ENCODE results near the gene SUPT4H1.
A peak's percentile ranks its signal among the peaks of the same experiment; 100 is the strongest.
"Not testable (repeated sequence)": the region's sequence is repeated elsewhere in the genome, so short reads cannot be mapped to it uniquely, and the experiment has no call there.

SUPT4H1 gene

DNA sequence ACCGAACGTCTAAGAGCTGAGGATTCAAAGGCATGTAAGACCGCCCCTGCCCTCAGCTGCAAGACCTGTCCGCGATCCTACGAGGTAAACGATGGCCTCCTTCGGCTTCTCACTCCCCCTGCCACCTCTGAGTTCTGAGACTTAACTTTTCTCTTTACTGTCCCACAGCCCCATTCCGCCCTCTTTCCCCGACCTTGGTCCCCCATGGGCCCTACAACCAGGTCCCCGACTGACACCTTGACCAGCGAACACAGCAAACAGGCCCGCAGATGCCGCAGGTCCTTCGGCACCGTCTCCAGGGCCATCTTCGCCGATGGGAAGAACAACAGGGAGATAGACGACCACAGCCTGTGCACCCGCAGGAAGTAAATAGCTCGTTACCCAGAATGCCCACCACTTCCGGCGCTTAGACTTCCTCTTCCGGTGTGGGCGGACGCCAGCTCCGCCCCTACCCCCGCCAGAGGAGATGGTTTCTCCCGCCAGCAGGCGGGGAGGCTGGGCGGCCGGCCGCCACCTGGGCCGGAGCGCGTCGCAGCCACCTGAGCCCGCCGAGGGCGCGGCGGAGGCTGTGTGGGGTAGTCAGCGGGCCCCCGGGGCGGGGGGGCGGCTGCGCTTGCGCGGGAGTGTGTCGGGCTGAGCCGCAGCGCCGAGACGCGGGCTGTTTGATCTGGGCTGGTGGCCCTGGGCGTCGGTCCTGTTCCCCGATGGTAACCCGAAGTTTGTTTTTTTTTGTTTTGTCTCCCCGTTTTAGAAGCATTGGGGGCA is at the start of gene SUPT4H1:
SUPT4H1 (minus strand) TSS at position 371 of the 765 bp plus-strand sequence; CDS start at position 305, 66 bp downstream.
- DNase-seq = peak; percentile 95

DNA sequence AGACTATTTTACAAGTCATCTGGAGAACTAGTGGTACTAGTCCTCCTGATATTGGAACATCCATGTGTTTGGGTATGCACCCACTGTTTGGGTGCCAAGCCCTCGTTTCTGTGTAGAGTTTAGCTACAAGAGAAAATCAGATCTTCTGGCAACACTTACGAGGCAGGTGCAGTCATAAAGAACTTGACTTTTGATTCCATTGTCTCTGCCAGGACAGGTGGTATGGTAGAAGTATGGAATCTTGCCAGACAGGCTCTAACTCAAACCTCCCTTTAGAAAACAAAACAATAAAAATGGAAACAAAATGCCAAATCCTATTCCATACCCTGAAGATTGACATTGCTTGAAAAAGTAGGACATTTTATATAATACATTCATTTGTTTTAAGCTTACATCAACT is 49.3 kb upstream of the SUPT4H1 start:
- DNase-seq = no peak

DNA sequence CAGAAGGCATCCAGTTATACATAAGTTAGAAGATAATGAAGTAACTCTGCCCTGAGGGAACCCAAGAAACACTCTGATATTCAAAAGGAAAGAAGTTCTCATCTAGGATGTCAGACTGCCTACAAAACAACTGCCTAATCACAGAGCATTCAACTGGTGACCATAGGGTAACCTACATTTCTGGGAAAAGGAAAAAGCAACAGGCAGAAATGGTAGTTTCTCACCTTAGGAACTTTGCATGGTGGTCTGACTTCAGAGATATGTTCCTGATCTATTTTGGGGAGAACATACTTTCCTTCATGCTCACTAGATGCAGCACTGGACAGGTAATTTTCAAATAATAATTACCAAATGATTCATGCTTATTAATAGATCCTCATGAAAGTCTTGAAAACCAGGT is 48.8 kb upstream of the SUPT4H1 start:
- no peak for DNase-seq

DNA sequence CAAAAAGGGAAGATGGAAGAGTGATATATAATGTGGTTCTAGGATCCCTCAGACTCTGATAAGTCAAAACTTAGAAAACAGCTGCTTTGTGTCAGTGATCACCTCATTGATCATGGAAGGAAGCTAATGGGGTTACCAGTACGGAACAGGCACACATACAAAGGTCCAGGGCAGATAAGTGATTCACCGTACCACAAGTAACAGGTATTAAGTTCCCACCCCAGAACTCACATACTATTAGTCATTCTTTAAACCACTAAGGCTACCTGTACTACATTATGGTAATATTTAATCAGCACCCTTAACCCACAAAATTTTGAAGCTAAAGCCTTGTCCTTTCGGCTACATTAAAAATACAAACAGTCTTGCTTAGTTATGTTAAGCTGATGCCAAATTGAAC is 48.0 kb upstream of the SUPT4H1 start:
- no peak for DNase-seq

DNA sequence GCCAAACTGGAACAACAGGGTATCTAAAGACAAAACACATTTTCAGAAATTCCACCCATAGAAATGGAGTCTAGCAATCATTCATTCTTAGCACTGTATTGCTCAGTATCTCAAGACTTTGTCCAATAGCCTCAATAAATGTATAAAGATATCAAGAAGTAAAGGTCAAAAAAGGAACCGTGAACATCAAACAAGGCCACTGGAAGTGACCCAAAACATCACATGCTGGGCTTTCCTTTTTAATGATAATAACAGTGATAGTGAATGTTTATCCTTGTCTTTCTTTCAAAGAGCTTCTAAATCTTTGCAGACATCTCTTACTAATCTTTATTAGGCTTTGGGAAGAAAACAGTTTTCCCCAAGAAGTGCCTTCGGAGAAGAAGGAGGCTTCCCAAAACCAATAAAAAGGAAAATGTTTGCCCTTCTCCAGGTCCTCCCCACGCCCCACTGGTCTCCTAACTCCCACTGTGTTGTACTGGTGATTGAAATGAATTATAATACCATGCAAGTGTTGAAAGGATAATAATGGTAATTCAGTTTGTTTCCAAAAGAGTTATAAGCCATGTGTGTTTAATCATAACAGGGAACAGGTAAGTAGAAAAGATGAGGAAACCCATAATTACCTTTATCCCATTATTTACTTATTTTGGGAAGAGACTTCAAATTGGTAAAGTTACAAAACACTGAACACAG is 46.7 kb upstream of the SUPT4H1 start:
- DNase-seq = no peak

- not testable (repeated sequence) for DNase-seq
Measured at GRCh38 chr17:58397421-58397820, 45.4 kb upstream of the SUPT4H1 start.

DNA sequence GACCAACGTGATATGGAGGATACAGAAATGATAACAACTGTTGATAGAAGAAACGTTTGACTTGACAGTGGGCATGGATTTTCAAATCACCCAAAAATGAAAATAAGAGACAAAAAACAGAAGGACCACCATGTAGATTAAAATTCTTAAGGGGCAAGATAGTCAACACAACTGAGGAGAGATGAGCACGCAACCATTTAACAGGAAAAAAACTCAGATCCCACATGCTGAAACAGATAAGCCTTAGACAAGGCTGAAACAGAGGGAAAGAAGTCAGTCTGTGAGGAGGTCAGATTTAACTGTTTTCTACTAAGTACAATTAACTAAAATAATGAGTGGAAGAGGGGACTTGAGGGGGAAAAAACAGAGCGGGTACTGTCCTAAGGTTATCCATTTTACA is 44.2 kb upstream of the SUPT4H1 start:
- DNase-seq = no peak

- no peak for DNase-seq
Measured at GRCh38 chr17:58394534-58395223, 42.7 kb upstream of the SUPT4H1 start.

GRCh38 chr17:58391302-58391984 is 39.4 kb upstream of the SUPT4H1 start:
- DNase-seq = peak; percentile 90

- DNase-seq = no peak
Measured at GRCh38 chr17:58390884-58391283, 38.9 kb upstream of the SUPT4H1 start.

DNA sequence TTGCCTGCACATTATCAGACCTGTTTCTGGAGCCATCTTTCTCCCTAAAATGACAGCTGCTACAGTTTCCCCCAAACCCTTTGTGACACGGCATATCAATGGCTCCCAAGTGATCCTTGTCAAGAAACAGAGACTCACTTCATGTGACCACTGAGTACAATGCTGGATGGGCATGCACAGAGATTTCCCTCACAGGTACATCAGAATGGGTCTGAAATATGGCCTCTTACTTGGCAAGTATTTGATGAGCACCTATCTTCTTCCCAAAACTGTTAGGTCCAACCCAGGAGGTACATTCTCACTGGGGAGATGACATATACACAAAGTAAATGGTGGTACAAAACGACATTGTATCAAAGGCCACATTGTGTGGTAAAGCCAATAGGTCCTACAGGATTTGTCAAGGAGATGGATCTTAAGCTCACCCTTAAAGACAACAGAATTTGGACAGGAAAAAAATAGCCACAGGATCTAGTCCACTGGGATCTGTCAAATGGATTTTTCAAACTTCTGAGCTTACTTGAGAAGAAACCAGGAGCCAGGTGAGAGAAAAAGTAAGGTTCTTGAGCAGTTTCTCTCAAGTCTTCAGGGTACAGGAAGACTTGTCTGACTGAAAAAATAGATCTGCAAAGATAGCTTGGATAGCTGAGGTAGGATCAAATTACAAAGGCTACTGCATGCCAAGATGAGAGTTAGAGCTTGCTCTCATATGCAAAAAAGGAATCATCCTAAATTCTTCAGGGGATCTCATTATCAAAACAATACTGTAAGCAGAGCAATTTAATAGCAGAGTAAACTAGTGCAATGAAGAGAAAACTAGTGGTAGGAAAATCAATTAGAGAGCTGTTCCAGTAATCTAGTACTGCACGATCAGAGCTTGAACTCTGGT is 36.5 kb upstream of the SUPT4H1 start:
- no peak for DNase-seq

GRCh38 chr17:58387834-58388233 is 35.8 kb upstream of the SUPT4H1 start:
- DNase-seq = peak; percentile 20

GRCh38 chr17:58386708-58387107 is 34.7 kb upstream of the SUPT4H1 start:
- no peak for DNase-seq

DNA sequence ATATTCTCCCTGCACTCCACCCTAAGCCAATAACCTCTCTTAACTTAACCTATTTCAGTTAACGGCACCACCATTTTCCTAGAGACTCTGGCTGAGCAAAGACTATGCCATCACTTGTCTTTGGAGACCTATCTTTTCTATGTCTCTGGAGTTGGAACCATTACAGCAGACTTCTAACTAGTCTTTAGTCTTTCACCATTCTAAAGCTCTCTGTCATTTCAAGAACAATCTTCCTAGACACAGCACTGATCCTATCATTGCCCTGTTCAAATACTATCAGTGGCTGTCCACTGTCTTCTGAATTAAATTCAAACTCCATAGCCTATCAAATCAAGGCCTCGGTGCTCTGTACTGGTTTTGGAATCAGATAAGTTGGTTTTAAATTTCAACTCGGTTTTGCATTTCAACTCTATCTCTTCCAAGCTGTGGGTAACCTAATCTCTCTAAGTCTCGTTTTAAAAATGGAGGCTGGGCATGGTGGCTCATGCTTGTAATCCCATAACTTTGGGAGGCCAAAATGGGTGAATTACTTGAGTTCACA is 33.4 kb upstream of the SUPT4H1 start:
- no peak for DNase-seq

- DNase-seq = no peak
Measured at GRCh38 chr17:58384897-58385296, 32.9 kb upstream of the SUPT4H1 start.

DNA sequence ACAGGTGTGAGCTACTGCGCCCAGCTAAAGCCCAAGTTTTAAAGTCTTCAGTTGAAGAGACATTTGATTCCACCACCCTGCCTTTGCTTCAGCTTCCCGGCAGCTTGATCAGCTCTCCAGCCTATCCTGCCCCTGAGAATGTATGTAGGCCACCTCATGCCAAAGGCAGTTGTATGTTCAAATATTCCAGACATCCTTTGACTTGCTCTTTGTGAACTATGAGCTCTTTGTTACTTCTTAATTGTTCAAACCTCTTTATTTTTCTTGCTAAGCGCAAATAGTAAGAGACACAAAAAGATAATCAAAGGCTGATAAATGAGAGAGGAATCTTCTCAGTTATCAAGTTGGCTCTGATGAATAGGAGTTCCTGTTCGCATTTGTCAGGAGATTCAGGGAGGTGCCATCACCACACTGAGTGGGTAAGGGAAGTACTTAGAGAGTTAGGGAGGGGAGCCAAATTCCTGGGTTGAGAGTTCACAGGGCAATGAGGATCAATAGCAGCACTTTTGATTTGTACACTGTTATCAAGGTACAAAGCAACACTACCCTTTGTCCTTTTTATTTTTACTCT is 32.0 kb upstream of the SUPT4H1 start:
- no peak for DNase-seq

GRCh38 chr17:58382872-58383242 is 30.9 kb upstream of the SUPT4H1 start:
- DNase-seq = no peak

DNA sequence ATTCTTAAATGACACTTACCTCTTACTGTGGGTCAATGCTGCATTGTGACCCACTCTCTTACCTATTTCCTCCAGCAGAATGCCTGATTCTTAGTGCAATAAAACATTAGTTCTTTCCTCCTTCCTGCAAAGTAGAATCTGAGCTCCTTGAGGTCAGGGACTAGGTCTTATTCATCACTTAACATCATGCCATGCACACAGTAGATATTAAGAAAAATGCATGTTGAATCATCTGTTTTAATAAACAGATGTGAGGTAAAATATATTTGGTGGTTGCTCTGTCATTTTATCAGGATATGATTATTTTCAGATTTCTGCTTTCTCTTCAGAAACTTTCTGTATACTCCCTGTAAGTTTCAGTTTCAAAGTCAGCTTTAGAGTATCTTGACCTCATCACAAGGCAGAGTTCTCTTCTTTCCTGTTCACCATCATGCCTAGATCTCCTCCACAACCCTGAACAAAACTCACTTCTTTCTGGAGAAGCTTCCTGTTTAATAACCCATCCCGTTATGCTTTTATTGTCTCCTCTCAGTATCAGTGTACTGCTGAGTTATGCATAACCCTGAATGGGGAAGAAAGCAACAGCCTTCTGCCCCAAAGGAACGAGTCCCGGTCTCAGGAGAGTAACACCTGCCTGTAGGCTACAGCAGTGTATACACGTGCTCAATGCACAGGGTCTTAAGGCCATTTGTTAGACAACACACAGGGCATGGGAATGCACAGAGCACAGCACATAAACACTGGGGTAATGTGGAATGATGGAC is 30.3 kb upstream of the SUPT4H1 start:
- no peak for DNase-seq

DNA sequence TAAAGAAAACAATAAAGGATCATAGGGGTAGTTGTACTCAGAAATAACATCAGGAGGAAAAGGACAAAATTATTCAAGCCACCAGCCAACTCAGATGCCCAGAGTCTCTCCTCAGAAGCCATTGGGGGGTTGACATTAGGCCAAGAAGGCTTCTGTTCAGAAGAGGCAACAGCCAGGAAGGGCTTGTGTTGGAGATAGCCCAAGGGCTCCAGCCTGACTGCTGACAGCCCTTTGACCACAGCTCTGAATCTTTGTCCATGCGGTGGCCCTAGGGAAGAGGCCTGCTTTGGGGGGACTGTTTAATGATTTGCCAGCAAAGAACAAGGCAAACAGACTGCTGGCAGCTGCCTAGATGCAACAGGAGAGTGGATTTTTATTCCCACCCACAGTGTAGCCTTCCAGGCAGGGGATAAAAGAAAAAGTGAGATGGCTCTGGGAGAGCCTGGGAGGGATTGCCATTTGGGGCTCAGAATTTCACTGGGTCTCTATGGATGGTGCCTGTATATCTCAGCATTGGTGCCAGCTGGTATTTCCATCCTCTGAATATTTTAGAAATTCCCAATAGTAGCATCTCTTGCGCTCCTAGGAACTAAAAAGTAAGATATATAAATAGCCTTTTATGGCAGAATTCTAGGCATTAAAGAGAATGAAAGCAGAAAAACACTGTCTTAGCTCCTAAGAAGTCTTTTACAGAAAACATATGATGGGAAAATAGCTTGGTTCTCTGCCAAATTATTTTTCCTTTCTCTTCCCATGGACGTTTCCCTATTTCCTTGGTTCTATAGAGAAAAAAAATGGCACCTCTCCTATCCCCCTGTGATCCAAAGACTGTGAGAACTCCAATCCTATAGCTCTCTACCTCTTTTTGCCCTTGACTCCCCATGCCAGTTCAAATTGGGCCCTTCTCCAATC is 29.4 kb upstream of the SUPT4H1 start:
- DNase-seq = no peak
